Activated B cell treated with CpG ODN at 0.5 μM for 24 hours (primary cell): ENCODE results near the gene RHOBTB3. TPM values are rescaled to one million over a fixed set of nuclear protein-coding genes. Genes with fewer than 3 reads are reported as not detected.

ENCODE experiments used
- ATAC-seq: fragments of 200-7000 bp; cut with Tn5 transposase; one replicate; pipeline ENCODE4 v1.10.0; 2021; ENCODE audit warnings: low read depth, mild to moderate bottlenecking, moderate library complexity
- CTCF ChIA-PET: fragments of 350-600 bp; sonication (Branson Sonifier 250); formaldehyde crosslinking; loops from one replicate; lab custom pipeline; 2021; ENCODE audit warnings: antibody characterized with exemption; lab: Charles Lee
- POLR2A ChIA-PET: fragments of 350-600 bp; sonication (Branson Sonifier 250); formaldehyde crosslinking; loops from one replicate; lab custom pipeline; 2021; ENCODE audit warnings: antibody characterized with exemption; lab: Charles Lee
- DNase-seq: peaks from one replicate; pipeline ENCODE4 v3.0.0; 2022
- H3K27ac Mint-ChIP-seq: one replicate; pipeline ENCODE4 v1.8.0; 2020; ENCODE audit warnings: mixed read lengths
- H3K27me3 Mint-ChIP-seq: one replicate; pipeline ENCODE4 v1.8.0; 2021; ENCODE audit warnings: mixed read lengths
- H3K36me3 Mint-ChIP-seq: one replicate; pipeline ENCODE4 v1.8.0; 2021; ENCODE audit warnings: low read depth, mixed read lengths
- H3K4me1 Mint-ChIP-seq: one replicate; pipeline ENCODE4 v1.8.0; 2021; ENCODE audit warnings: mixed read lengths
- H3K4me3 Mint-ChIP-seq: one replicate; pipeline ENCODE4 v1.8.0; 2020; ENCODE audit warnings: mild to moderate bottlenecking, mixed read lengths
- H3K9me3 Mint-ChIP-seq: one replicate; pipeline ENCODE4 v1.8.0; 2020; ENCODE audit warnings: mixed read lengths
- CTCF ChIP-seq: fragments of 200-600 bp; IDR thresholded peaks from one replicate; pipeline ENCODE4 v1.8.0; 2022; ENCODE audit warnings: antibody characterized with exemption, mild to moderate bottlenecking
- intact Hi-C: fragments of 100-400 bp; cut with micrococcal nuclease; formaldehyde crosslinking; loops from one replicate; pipeline ENCODE4 v1.15.1; 2024
- total RNA-seq: library from RNA; stranded (reverse); gene quantifications from 2 replicates; pipeline ENCODE4 v1.2.3, GENCODE V29; 2022

The RHOBTB3 gene
- total RNA-seq, 1 donor from 2014 or later = 3.3 TPM

GRCh38 chr5:95748133-95748532, 17.0 kb downstream of the RHOBTB3 start:
- Mint-ChIP-seq H3K4me1 (no peaks in the 10 kb centered on the region), H3K27ac (no peak overlapping the region), H3K9me3 (no peaks in the 10 kb centered on the region), H3K4me3 (no peak overlapping the region), H3K36me3 (no peaks in the 10 kb centered on the region), H3K27me3 (no peaks in the 10 kb centered on the region)
- DNase-seq = no peak
- intact Hi-C loops = no loop called here
- no peak for ATAC-seq
- POLR2A ChIA-PET = no interaction called here
- CTCF ChIA-PET = interaction anchor here (1.3 kb wide), 1 partner anchor 33 kb away, joined by 3 read pairs; no protein-coding TSS in a partner anchor
- TF ChIP-seq CTCF = no peak

GRCh38 chr5:95754545-95754944, 23.4 kb downstream of the RHOBTB3 start:
- Mint-ChIP-seq H3K27ac (no peak overlapping the region), H3K4me1 (peaks cover 3% of the 10 kb centered on the region), H3K27me3 (no peaks in the 10 kb centered on the region), H3K4me3 (no peak overlapping the region), H3K36me3 (no peaks in the 10 kb centered on the region), H3K9me3 (no peaks in the 10 kb centered on the region)
- ATAC-seq = no peak
- DNase-seq = no peak
- CTCF ChIA-PET = interaction anchor here (0.9 kb wide), 1 partner anchor 88 kb away, joined by 3 read pairs; no protein-coding TSS in a partner anchor
- POLR2A ChIA-PET = interaction anchor here (0.6 kb wide), 1 partner anchor 1182 kb away, joined by 4 read pairs; no protein-coding TSS in a partner anchor
- intact Hi-C loops = no loop called here
- no peak for TF ChIP-seq CTCF

GRCh38 chr5:95759005-95759404, 27.9 kb downstream of the RHOBTB3 start:
- H3K4me3 Mint-ChIP-seq = no peak overlapping the region
- H3K27ac Mint-ChIP-seq = peak overlapping the region; percentile 89

GRCh38 chr5:95759634-95760033, 28.5 kb downstream of the RHOBTB3 start:
- intact Hi-C loops = loop anchor here (1.0 to 10.0 kb wide), 6 partner anchors 19 to 205 kb away; partner anchors contain the start of genes ARSK, RFESD, RHOBTB3 and SKIC3
- no peak for DNase-seq
- no peaks in the 10 kb centered on the region for H3K27me3 Mint-ChIP-seq

More at GRCh38 chr5:95759005-95759404, 27.9 kb downstream of the RHOBTB3 start:
- ATAC-seq = no peak
- POLR2A ChIA-PET = no interaction called here
- CTCF ChIA-PET = interaction anchor here (1.1 to 1.7 kb wide), 3 partner anchors 22 to 113 kb away, joined by 3 to 6 read pairs (median 6); partner anchors contain the start of genes RFESD and RHOBTB3
- Mint-ChIP-seq H3K27me3 (no peaks in the 10 kb centered on the region), H3K9me3 (no peaks in the 10 kb centered on the region), H3K36me3 (no peaks in the 10 kb centered on the region), H3K4me1 (peaks cover 42% of the 10 kb centered on the region)
- no peak for TF ChIP-seq CTCF
- no peak for DNase-seq
- intact Hi-C loops = no loop called here

More at GRCh38 chr5:95759634-95760033, 28.5 kb downstream of the RHOBTB3 start:
- no peak overlapping the region for H3K4me3 Mint-ChIP-seq
- ATAC-seq = no peak
- no peaks in the 10 kb centered on the region for H3K36me3 Mint-ChIP-seq
- H3K9me3 Mint-ChIP-seq = no peaks in the 10 kb centered on the region
- POLR2A ChIA-PET = interaction anchor here (0.7 to 1.1 kb wide), 4 partner anchors 28 to 127 kb away, joined by 3 to 10 read pairs (median 4); partner anchors contain the start of gene RFESD
- TF ChIP-seq CTCF = no peak
- peaks cover 42% of the 10 kb centered on the region for H3K4me1 Mint-ChIP-seq
- peak overlapping the region; percentile 89 for H3K27ac Mint-ChIP-seq
- CTCF ChIA-PET = interaction anchor here (1.1 to 1.7 kb wide), 3 partner anchors 22 to 113 kb away, joined by 3 to 6 read pairs (median 6); partner anchors contain the start of genes RFESD and RHOBTB3
